NB4 (cell line): Measurements from ENCODE around the gene LBHD2.

Source experiments
- DNase-seq: peaks from one replicate; pipeline ENCODE4 v3.0.0; 2010; ENCODE audit warnings: low read depth
- H3K4me3 ChIP-seq: one replicate; pipeline ENCODE4 v1.5.1; 2011; ENCODE audit warnings: mild to moderate bottlenecking, low read depth, low read length, moderate library complexity
- CTCF ChIP-seq: IDR thresholded peaks from one replicate; pipeline ENCODE4 v1.5.1; 2012; ENCODE audit warnings: low read depth, low read length
- MAX ChIP-seq: IDR thresholded peaks from 2 replicates; pipeline ENCODE4 v1.6.1; 2011; ENCODE audit warnings: low read depth, low read length
- MYC ChIP-seq: IDR thresholded peaks from 2 replicates; pipeline ENCODE4 v1.6.1; 2011; ENCODE audit warnings: low read depth, low read length
- POLR2A ChIP-seq: IDR thresholded peaks from 2 replicates; pipeline ENCODE4 v1.6.1; 2011; ENCODE audit warnings: mild to moderate bottlenecking; ENCODE audit not compliant: insufficient read length; ENCODE audit errors: extremely low read depth

Gene LBHD2

GRCh38 chr14:103101963-103102688, 18.1 kb downstream of the LBHD2 start:
- TF ChIP-seq POLR2A (no peak), MYC (no peak), CTCF (no peak), MAX (no peak)
- DNase-seq: no peak
- no peak overlapping the region for H3K4me3 ChIP-seq

GRCh38 chr14:103102689-103103260, 18.8 kb downstream of the LBHD2 start:
- DNase-seq: no peak
- H3K4me3 ChIP-seq: no peak overlapping the region
- no peak for TF ChIP-seq POLR2A
- TF ChIP-seq MYC: no peak
- TF ChIP-seq CTCF: no peak
- no peak for TF ChIP-seq MAX

GRCh38 chr14:103103461-103104388, 19.7 kb downstream of the LBHD2 start:
- H3K4me3 ChIP-seq: no peak overlapping the region
- DNase-seq: peak; percentile 50
- TF ChIP-seq CTCF (no peak), MAX (no peak), MYC (no peak), POLR2A (no peak)

GRCh38 chr14:103104389-103104653, 20.3 kb downstream of the LBHD2 start:
- TF ChIP-seq MAX (no peak), POLR2A (no peak), MYC (no peak), CTCF (no peak)
- no peak for DNase-seq
- no peak overlapping the region for H3K4me3 ChIP-seq

GRCh38 chr14:103104654-103105452, 20.8 kb downstream of the LBHD2 start:
- TF ChIP-seq MYC: no peak
- no peak for TF ChIP-seq POLR2A
- TF ChIP-seq MAX: no peak
- peak; percentile 92 for TF ChIP-seq CTCF
- peak; percentile 60 for DNase-seq
- H3K4me3 ChIP-seq: no peak overlapping the region
